OCI-LY1 (cell line): ENCODE results near the gene EHF.

ENCODE experiments used
- CTCF ChIP-seq: fragments of 200-600 bp; sonication (generic), shearing (Covaris generic); IDR thresholded peaks from 2 replicates; pipeline ENCODE4 v1.5.1; 2017; ENCODE audit warnings: mild to moderate bottlenecking, antibody characterized with exemption, low read length, moderate library complexity, mixed read lengths
- EZH2 ChIP-seq: fragments of 200-600 bp; sonication (generic), shearing (Covaris generic); IDR thresholded peaks from 2 replicates; pipeline ENCODE4 v1.8.0; 2017; ENCODE audit warnings: borderline replicate concordance, mixed run types, mild to moderate bottlenecking, antibody characterized with exemption, low read length, moderate library complexity, mixed read lengths

GRCh38 chr11:34642873-34643272 is 22.0 kb downstream of the EHF start:
- no peak for TF ChIP-seq CTCF
- TF ChIP-seq EZH2 = no peak
